Measurements from ENCODE around the gene PRR4. TPM values are rescaled to one million over a fixed set of nuclear protein-coding genes. Genes with fewer than 3 reads are reported as not detected.

PRR4 gene
- total RNA-seq (1 to 10 TPM in 1 of 2 experiments, under 1 TPM in 1; 0.87 to 1.5 TPM), polyA plus RNA-seq (1 to 10 TPM in 1 of 2 donors, under 1 TPM in 1; 0.83 to 1.2 TPM)

DNA sequence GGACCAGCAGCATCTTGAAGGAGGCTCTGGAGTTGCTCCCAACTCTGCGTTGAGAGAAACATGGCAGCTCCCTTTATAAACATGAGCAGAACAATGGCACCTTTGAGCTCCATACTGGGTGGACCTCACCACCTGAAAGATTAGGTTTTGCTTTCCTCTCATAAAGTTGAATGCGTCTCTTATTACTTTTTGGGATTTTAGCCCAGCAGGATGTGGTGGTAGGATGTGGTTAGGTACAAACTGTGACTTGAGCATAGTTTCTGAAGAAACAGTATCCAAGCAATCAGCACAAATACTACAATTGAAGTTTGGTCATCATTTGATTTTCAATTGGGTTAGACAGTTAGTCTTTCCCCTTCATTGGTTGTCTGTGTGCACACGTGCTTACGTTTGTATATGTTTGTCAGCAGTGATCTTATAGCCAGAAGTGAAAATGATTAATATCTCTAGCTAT lies at the start of gene PRR4:
Gene PRR4, minus strand, starts transcription at position 51 of the 454 bp plus-strand sequence. Its CDS starts 38 bp downstream, at position 13.
- Histone ChIP-seq H3K9me3 (ENCODE audit: control insufficient read depth in 1 of 2, low read length in 2 of 2) (no peaks in the 10 kb centered on the region), H3K36me3 (ENCODE audit: insufficient read depth, low read length) (no peaks in the 10 kb centered on the region), H3K4me1 (ENCODE audit: insufficient read depth, low read length) (peaks cover 36% of the 10 kb centered on the region), H3K27me3 (ENCODE audit: insufficient read depth, low read length) (no peaks in the 10 kb centered on the region), H3K27ac (ENCODE audit: low read depth, low read length) (no peak within 1 kb of the TSS), H3K4me3 (ENCODE audit: low read length in 2 of 2) (no peak within 1 kb of the TSS)
- intact Hi-C loops (cut with micrococcal nuclease): no loop called here
- ChIA-PET POLR2A (ENCODE audit: partially characterized antibody) (no interaction called here), CTCF (ENCODE audit: partially characterized antibody) (no interaction called here)
- peak; percentile 37 to 62 (median 50) for DNase-seq
- H3K4me3 Mint-ChIP-seq: peak within 1 kb of the TSS in 5 of 8 donors; percentile 7 to 67 (median 9)
- H3K27ac Mint-ChIP-seq: peak within 1 kb of the TSS in 6 of 7 donors; percentile 8 to 88 (median 58)
- peaks cover 39 to 52% (median 43%) of the 10 kb centered on the region in 4 donors for H3K4me1 Mint-ChIP-seq
- H3K9me3 Mint-ChIP-seq: peaks cover 0 to 4% (median 0%) of the 10 kb centered on the region in 8 donors
- H3K27me3 Mint-ChIP-seq: no peaks in the 10 kb centered on the region
- H3K36me3 Mint-ChIP-seq: peaks cover 26 to 52% of the 10 kb centered on the region in 2 donors

GRCh38 chr12:10896854-10897253 lies 47.6 kb upstream of the PRR4 start:
- H3K4me1 Mint-ChIP-seq: peaks cover 0 to 2% (median under 1%) of the 10 kb centered on the region in 4 donors
- no peak overlapping the region for H3K27ac Mint-ChIP-seq
- H3K27ac ChIP-seq (ENCODE audit: low read depth, low read length): no peak overlapping the region
- H3K4me3 ChIP-seq (ENCODE audit: low read length in 2 of 2): no peak overlapping the region
- ChIA-PET POLR2A (ENCODE audit: partially characterized antibody) (no interaction called here), CTCF (ENCODE audit: partially characterized antibody) (no interaction called here)
- H3K4me3 Mint-ChIP-seq: no peak overlapping the region
- H3K27me3 Mint-ChIP-seq: no peaks in the 10 kb centered on the region
- DNase-seq: no peak
- peaks cover 0 to 8% (median 3%) of the 10 kb centered on the region in 8 donors for H3K9me3 Mint-ChIP-seq
- H3K36me3 Mint-ChIP-seq: peaks cover 17 to 58% of the 10 kb centered on the region in 2 donors
- intact Hi-C loops (cut with micrococcal nuclease): no loop called here
- H3K9me3 ChIP-seq (ENCODE audit: control insufficient read depth in 1 of 2, low read length in 2 of 2): no peaks in the 10 kb centered on the region
- H3K4me1 ChIP-seq (ENCODE audit: insufficient read depth, low read length): no peaks in the 10 kb centered on the region
- no peaks in the 10 kb centered on the region for H3K36me3 ChIP-seq (ENCODE audit: insufficient read depth, low read length)
- H3K27me3 ChIP-seq (ENCODE audit: insufficient read depth, low read length): no peaks in the 10 kb centered on the region

DNA sequence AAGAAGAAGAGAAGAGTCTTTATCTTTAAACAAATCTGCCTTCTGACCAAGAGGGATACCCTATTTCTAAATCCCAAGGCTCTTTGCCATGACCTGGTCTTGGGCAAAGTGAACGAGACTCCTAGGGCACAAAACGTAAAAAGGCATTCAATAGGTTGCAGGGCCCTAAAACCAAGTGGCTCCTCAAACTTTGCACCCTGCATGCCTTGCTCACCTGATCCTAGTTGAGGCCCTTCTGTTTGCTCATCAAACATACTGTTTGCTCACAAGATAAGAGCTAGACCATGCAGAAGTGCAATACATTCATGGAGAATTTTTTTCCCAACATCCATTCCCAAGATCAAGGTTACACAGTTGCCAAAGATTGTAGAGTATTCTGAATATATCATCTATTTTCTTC lies 42.7 kb upstream of the PRR4 start:
- Histone ChIP-seq H3K9me3 (ENCODE audit: control insufficient read depth in 1 of 2, low read length in 2 of 2) (no peaks in the 10 kb centered on the region), H3K36me3 (ENCODE audit: insufficient read depth, low read length) (no peaks in the 10 kb centered on the region), H3K4me1 (ENCODE audit: insufficient read depth, low read length) (no peaks in the 10 kb centered on the region), H3K27me3 (ENCODE audit: insufficient read depth, low read length) (no peaks in the 10 kb centered on the region), H3K27ac (ENCODE audit: low read depth, low read length) (no peak overlapping the region), H3K4me3 (ENCODE audit: low read length in 2 of 2) (no peak overlapping the region)
- Mint-ChIP-seq H3K4me1 (no peaks in the 10 kb centered on the region), H3K36me3 (peaks cover 16 to 52% of the 10 kb centered on the region in 2 donors), H3K27me3 (no peaks in the 10 kb centered on the region), H3K9me3 (no peaks in the 10 kb centered on the region), H3K27ac (peak overlapping the region in 2 of 7 donors; percentile 29 to 38), H3K4me3 (no peak overlapping the region)
- ChIA-PET CTCF (ENCODE audit: partially characterized antibody) (interaction anchor here (0.8 kb wide), 1 partner anchor 18 kb away, joined by 3 read pairs; no protein-coding TSS in a partner anchor), POLR2A (ENCODE audit: partially characterized antibody) (no interaction called here)
- intact Hi-C loops (cut with micrococcal nuclease): no loop called here
- DNase-seq: no peak

DNA sequence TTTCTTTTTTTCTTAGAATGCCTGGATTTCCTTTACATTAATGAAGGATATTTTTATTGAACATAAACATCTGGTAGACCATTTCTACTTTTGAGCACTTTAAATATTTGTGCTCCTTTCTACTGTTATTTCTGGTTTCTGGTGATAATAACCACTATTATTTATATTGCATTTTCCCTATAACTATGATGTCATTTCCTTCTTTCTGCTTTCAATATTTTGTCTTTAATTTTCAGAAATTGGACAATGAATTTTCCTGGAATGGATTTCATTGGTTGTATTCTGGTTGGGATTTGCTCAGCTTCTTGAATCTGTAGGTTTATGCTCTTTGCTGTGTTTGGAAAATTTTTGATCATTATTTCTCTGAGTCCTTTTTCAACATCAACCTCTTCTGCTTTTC lies 40.0 kb upstream of the PRR4 start:
- ChIA-PET CTCF (ENCODE audit: partially characterized antibody) (no interaction called here), POLR2A (ENCODE audit: partially characterized antibody) (no interaction called here)
- DNase-seq: no peak
- Mint-ChIP-seq H3K4me3 (no peak overlapping the region), H3K4me1 (no peaks in the 10 kb centered on the region), H3K9me3 (peaks cover 0 to 2% (median 0%) of the 10 kb centered on the region in 8 donors), H3K27ac (no peak overlapping the region), H3K36me3 (peaks cover 8 to 56% of the 10 kb centered on the region in 2 donors), H3K27me3 (no peaks in the 10 kb centered on the region)
- Histone ChIP-seq H3K27me3 (ENCODE audit: insufficient read depth, low read length) (no peaks in the 10 kb centered on the region), H3K36me3 (ENCODE audit: insufficient read depth, low read length) (no peaks in the 10 kb centered on the region), H3K4me3 (ENCODE audit: low read length in 2 of 2) (no peak overlapping the region), H3K27ac (ENCODE audit: low read depth, low read length) (no peak overlapping the region), H3K9me3 (ENCODE audit: control insufficient read depth in 1 of 2, low read length in 2 of 2) (no peaks in the 10 kb centered on the region), H3K4me1 (ENCODE audit: insufficient read depth, low read length) (no peaks in the 10 kb centered on the region)
- intact Hi-C loops (cut with micrococcal nuclease): no loop called here

GRCh38 chr12:10884086-10884725 lies 34.9 kb upstream of the PRR4 start, which contains the start of gene PRH1:
Gene PRH1, minus strand, starts transcription at chr12:10884255. Its CDS starts 38 bp downstream, at chr12:10884217.
- intact Hi-C loops (cut with micrococcal nuclease): no loop called here
- CTCF ChIA-PET (ENCODE audit: partially characterized antibody): no interaction called here
- peaks cover 0 to 3% (median 0%) of the 10 kb centered on the region in 8 donors for H3K9me3 Mint-ChIP-seq

GRCh38 chr12:10873378-10873777 lies 24.1 kb upstream of the PRR4 start:
- Histone ChIP-seq H3K4me3 (ENCODE audit: low read length in 2 of 2) (no peak overlapping the region), H3K9me3 (ENCODE audit: control insufficient read depth in 1 of 2, low read length in 2 of 2) (no peaks in the 10 kb centered on the region), H3K27me3 (ENCODE audit: insufficient read depth, low read length) (no peaks in the 10 kb centered on the region), H3K27ac (ENCODE audit: low read depth, low read length) (no peak overlapping the region), H3K36me3 (ENCODE audit: insufficient read depth, low read length) (no peaks in the 10 kb centered on the region), H3K4me1 (ENCODE audit: insufficient read depth, low read length) (no peaks in the 10 kb centered on the region)
- Mint-ChIP-seq H3K4me1 (no peaks in the 10 kb centered on the region), H3K4me3 (no peak overlapping the region), H3K36me3 (peaks cover 20 to 52% of the 10 kb centered on the region in 2 donors), H3K27ac (no peak overlapping the region), H3K9me3 (peaks cover 0 to 10% (median under 1%) of the 10 kb centered on the region in 8 donors), H3K27me3 (no peaks in the 10 kb centered on the region)
- intact Hi-C loops (cut with micrococcal nuclease): no loop called here
- ChIA-PET POLR2A (ENCODE audit: partially characterized antibody) (no interaction called here), CTCF (ENCODE audit: partially characterized antibody) (interaction anchor here (1.2 kb wide), 1 partner anchor 18 kb away, joined by 3 read pairs; no protein-coding TSS in a partner anchor)
- DNase-seq: no peak

More at GRCh38 chr12:10884086-10884725, 34.9 kb upstream of the PRR4 start, which contains the start of gene PRH1:
- Mint-ChIP-seq H3K4me3 (no peak within 1 kb of the TSS), H3K27ac (peak within 1 kb of the TSS in 1 of 7 donors; percentile 4), H3K27me3 (no peaks in the 10 kb centered on the region), H3K36me3 (peaks cover 11 to 55% of the 10 kb centered on the region in 2 donors), H3K4me1 (no peaks in the 10 kb centered on the region)
- no peaks in the 10 kb centered on the region for H3K36me3 ChIP-seq (ENCODE audit: insufficient read depth, low read length)
- no peaks in the 10 kb centered on the region for H3K4me1 ChIP-seq (ENCODE audit: insufficient read depth, low read length)
- H3K9me3 ChIP-seq (ENCODE audit: control insufficient read depth in 1 of 2, low read length in 2 of 2): no peaks in the 10 kb centered on the region
- POLR2A ChIA-PET (ENCODE audit: partially characterized antibody): no interaction called here
- no peak within 1 kb of the TSS for H3K27ac ChIP-seq (ENCODE audit: low read depth, low read length)
- no peaks in the 10 kb centered on the region for H3K27me3 ChIP-seq (ENCODE audit: insufficient read depth, low read length)
- no peak within 1 kb of the TSS for H3K4me3 ChIP-seq (ENCODE audit: low read length in 2 of 2)
- DNase-seq: no peak

DNA sequence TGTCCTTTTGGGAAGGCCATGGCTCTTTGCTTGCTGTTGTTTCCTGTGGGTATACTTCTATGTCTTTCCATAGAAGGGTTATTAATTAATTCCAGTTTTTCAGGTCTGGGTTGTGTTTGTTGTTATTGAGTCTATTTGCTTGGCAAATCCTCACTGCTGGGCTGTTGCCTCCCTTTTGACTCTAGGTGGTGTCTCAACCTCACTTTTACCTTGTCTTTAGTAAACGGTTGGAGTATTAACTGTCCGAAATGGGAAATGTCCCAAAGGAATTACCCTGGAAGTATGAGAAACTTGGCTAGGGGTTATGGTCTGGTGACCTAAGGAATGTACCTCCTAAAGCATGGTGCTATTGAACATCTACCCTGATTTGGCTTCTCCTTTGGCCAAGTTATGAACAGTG lies 18.1 kb upstream of the PRR4 start:
- Histone ChIP-seq H3K36me3 (ENCODE audit: insufficient read depth, low read length) (no peaks in the 10 kb centered on the region), H3K4me3 (ENCODE audit: low read length in 2 of 2) (no peak overlapping the region), H3K27me3 (ENCODE audit: insufficient read depth, low read length) (no peaks in the 10 kb centered on the region), H3K4me1 (ENCODE audit: insufficient read depth, low read length) (no peaks in the 10 kb centered on the region), H3K9me3 (ENCODE audit: control insufficient read depth in 1 of 2, low read length in 2 of 2) (peaks cover 0 to 6% of the 10 kb centered on the region in 2 donors), H3K27ac (ENCODE audit: low read depth, low read length) (no peak overlapping the region)
- ChIA-PET POLR2A (ENCODE audit: partially characterized antibody) (no interaction called here), CTCF (ENCODE audit: partially characterized antibody) (no interaction called here)
- Mint-ChIP-seq H3K27me3 (no peaks in the 10 kb centered on the region), H3K27ac (no peak overlapping the region), H3K36me3 (peaks cover 27 to 67% of the 10 kb centered on the region in 2 donors), H3K9me3 (peaks cover 2 to 22% (median 17%) of the 10 kb centered on the region in 8 donors), H3K4me1 (no peaks in the 10 kb centered on the region), H3K4me3 (no peak overlapping the region)
- intact Hi-C loops (cut with micrococcal nuclease): no loop called here
- DNase-seq: no peak
